ENCODE results near the gene SKA2. TPM values are rescaled to one million over a fixed set of nuclear protein-coding genes. Genes with fewer than 3 reads are reported as not detected.
A peak's percentile ranks its signal among the peaks of the same experiment; 100 is the strongest.

Gene SKA2
- total RNA-seq, 6 donors from 2014 or later: 10.5 to 37.0 (median 23.9) TPM

DNA sequence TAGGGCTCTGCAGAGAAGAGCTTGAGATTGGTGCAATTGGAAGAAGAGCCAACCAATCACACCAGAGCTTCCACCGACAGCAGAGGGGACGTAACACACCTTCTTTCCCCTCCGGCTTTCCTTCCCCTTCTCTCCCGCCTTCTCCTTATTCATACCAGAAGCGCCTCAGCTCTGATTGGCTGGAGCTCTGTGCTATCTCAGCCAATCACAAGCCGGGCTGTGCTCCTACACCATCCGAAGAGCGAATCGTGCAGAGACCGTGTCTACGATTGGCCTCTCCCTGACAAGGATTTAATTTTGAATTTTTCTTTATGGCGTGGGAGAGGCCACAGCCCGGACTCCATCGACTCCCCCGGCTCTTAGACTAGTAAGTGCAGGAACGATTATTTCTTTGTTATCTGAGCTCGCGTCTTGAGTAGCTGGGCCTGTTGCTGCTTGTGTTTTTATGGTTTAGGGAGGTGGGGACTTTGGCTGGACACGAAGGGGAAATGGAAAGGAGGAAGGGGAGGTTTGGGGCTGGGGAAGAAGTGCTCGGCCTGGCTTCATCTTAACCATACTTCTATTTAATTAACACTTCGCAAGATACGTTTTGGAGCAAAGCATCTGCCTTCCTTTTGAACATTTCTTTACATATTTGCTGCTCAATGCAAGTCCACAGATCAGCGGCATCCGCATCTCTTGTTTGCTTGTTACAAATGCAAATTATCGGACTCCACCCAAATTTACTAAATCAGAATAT is 622 bp upstream of the SKA2 start, which contains the start of gene PRR11:
TSS of gene PRR11 (plus strand) at position 308 of the 739 bp plus-strand sequence. CDS start 14,007 bp downstream, outside the sequence.
- peak within 1 kb of the TSS; percentile 78 to 91 (median 84) for H3K27ac ChIP-seq
- no peaks in the 10 kb centered on the region for H3K27me3 ChIP-seq
- ATAC-seq (ENCODE audit: low FRiP score in 2 of 2) (peak; percentile 97 to 99), DNase-seq (peak in 1 of 2 donors; percentile 99)
- H3K4me3 ChIP-seq: peak within 1 kb of the TSS; percentile 68 to 81 (median 72)
- no peaks in the 10 kb centered on the region for H3K9me3 ChIP-seq
- no peaks in the 10 kb centered on the region for H3K36me3 ChIP-seq
- 1% methylated on average over 25 of the region's 25 CpGs for WGBS, 2 donors
- TF ChIP-seq EP300 (IDR thresholded peaks at IDR 0.05) (no peak), POLR2A (IDR thresholded peaks at IDR 0.05) (no peak), POLR2AphosphoS5 (IDR thresholded peaks at IDR 0.05) (no peak)
- TF ChIP-seq, protein P1, sequence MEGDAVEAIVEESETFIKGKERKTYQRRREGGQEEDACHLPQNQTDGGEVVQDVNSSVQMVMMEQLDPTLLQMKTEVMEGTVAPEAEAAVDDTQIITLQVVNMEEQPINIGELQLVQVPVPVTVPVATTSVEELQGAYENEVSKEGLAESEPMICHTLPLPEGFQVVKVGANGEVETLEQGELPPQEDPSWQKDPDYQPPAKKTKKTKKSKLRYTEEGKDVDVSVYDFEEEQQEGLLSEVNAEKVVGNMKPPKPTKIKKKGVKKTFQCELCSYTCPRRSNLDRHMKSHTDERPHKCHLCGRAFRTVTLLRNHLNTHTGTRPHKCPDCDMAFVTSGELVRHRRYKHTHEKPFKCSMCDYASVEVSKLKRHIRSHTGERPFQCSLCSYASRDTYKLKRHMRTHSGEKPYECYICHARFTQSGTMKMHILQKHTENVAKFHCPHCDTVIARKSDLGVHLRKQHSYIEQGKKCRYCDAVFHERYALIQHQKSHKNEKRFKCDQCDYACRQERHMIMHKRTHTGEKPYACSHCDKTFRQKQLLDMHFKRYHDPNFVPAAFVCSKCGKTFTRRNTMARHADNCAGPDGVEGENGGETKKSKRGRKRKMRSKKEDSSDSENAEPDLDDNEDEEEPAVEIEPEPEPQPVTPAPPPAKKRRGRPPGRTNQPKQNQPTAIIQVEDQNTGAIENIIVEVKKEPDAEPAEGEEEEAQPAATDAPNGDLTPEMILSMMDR (IDR thresholded peaks at IDR 0.05): no peak
- H3K4me1 ChIP-seq: peaks cover 9 to 25% (median 14%) of the 10 kb centered on the region in 4 donors

DNA sequence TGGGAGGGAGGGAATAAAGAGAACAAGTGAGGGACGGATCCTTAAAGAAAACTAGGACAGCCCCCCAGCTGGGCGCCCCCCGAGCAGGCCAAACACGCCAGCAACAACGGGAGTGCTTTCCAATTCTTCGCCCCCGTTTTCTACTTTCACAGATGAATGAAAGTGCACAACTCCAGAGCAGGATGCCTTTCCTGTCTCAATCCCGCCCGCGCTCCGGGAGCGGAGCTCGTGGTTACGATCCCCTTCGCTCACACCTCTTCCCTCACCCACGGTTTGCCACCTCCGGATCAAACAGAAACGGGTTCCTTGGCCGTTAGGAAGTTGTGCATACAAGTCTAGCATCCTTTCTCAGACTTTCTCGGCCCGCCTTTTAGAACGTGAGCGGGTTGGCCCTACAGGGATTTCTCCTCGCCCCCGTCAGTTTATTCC is 680 bp downstream of the SKA2 start:
- ATAC-seq (ENCODE audit: low FRiP score in 2 of 2) (peak in 1 of 2 donors; percentile 9), DNase-seq (peak; percentile 33 to 68)
- Histone ChIP-seq H3K27me3 (no peaks in the 10 kb centered on the region), H3K36me3 (no peaks in the 10 kb centered on the region), H3K4me1 (peaks cover 9 to 25% (median 14%) of the 10 kb centered on the region in 4 donors), H3K4me3 (peak overlapping the region; percentile 68 to 81 (median 72)), H3K27ac (peak overlapping the region; percentile 78 to 91 (median 84)), H3K9me3 (no peaks in the 10 kb centered on the region)
- TF ChIP-seq, protein P1 (IDR thresholded peaks at IDR 0.05): no peak
- TF ChIP-seq POLR2A (IDR thresholded peaks at IDR 0.05) (no peak), POLR2AphosphoS5 (IDR thresholded peaks at IDR 0.05) (no peak), EP300 (IDR thresholded peaks at IDR 0.05) (no peak)
- WGBS, 2 donors: 0 to 1% methylated on average over 25 of the region's 25 CpGs

DNA sequence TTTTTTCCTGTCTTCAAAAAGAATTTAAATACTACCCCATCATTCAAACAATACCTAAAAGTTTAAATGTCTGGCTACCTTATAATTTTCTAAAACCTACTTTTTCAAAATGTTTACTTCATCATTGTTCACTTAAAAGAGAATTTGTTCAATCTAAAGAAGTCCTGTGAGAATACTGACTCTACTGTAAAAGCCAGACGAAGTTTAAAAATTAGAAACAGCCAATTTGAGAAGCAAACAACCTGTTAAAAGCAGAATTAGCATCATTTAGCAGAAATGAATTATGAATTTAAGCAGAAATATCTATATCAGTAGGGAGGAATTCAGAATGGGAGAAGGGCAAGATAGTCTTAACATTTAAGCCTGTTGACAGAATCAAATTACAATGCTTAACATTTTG is 2.1 kb downstream of the SKA2 start:
- Histone ChIP-seq H3K27ac (no peak overlapping the region), H3K4me1 (peaks cover 9 to 25% (median 14%) of the 10 kb centered on the region in 4 donors), H3K4me3 (no peak overlapping the region), H3K9me3 (no peaks in the 10 kb centered on the region), H3K36me3 (no peaks in the 10 kb centered on the region), H3K27me3 (no peaks in the 10 kb centered on the region)
- ATAC-seq (ENCODE audit: low FRiP score in 2 of 2) (no peak), DNase-seq (no peak)
- WGBS, 2 donors: 64 to 76% methylated on average over 1 of the region's 1 CpG
- TF ChIP-seq, protein P1 (IDR thresholded peaks at IDR 0.05): no peak
- TF ChIP-seq POLR2AphosphoS5 (IDR thresholded peaks at IDR 0.05) (no peak), EP300 (IDR thresholded peaks at IDR 0.05) (no peak), POLR2A (IDR thresholded peaks at IDR 0.05) (no peak)

DNA sequence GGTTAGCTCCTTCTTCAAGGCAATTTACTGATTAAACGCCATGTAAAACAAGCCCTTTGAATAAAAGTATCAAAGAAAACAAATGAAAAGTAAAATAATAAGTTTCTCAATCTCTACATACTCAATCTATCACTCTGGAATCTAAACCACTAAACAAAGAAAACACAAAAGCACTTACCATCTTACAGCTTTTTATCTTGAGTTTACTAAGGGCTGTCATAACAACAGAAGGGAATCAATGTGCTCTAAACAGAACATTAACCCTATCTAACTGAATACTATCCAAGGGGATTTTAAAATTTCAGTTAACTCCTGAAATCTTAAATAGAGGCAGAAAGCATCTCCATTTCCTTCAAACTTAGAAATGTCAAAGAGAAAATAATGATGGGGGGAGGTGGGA is 3.4 kb downstream of the SKA2 start:
- TF ChIP-seq, protein P1 (IDR thresholded peaks at IDR 0.05): no peak
- TF ChIP-seq POLR2A (IDR thresholded peaks at IDR 0.05) (no peak), POLR2AphosphoS5 (IDR thresholded peaks at IDR 0.05) (no peak), EP300 (IDR thresholded peaks at IDR 0.05) (no peak)
- 66 to 80% methylated on average over 1 of the region's 1 CpG for WGBS, 2 donors
- H3K36me3 ChIP-seq: no peaks in the 10 kb centered on the region
- H3K4me3 ChIP-seq: no peak overlapping the region
- no peak overlapping the region for H3K27ac ChIP-seq
- no peak for ATAC-seq (ENCODE audit: low FRiP score in 2 of 2)
- H3K9me3 ChIP-seq: no peaks in the 10 kb centered on the region
- H3K27me3 ChIP-seq: no peaks in the 10 kb centered on the region
- H3K4me1 ChIP-seq: peaks cover 9 to 22% (median 14%) of the 10 kb centered on the region in 4 donors
- no peak for DNase-seq
